Heart left ventricle (tissue), 16 donors: Measurements from ENCODE around the gene MTX1. TPM values are rescaled to one million over a fixed set of nuclear protein-coding genes. Genes with fewer than 3 reads are reported as not detected.
"Not testable (repeated sequence)": the region's sequence is repeated elsewhere in the genome, so short reads cannot be mapped to it uniquely, and the experiment has no call there.

Experiments
- ATAC-seq, 4 donors: fragments of 200-7000 bp; cut with Tn5 transposase; one replicate each; pipeline ENCODE4 v1.9.1; 2020 to 2022; ENCODE audit warnings: moderate library complexity in 4 of 4, mild to moderate bottlenecking in 3 of 4, moderate number of reproducible peaks in 1 of 4
- DNase-seq, 5 donors: peaks; one replicate each; pipeline ENCODE4 v3.0.0-alpha.2; 2020
- H3K27ac ChIP-seq, 12 donors: fragments of 200-600 bp; sonication (generic) in 4 of 12; one replicate each; pipeline versions ENCODE4 v1.5.0 to v1.8.0; 2016 to 2022; ENCODE audit warnings: mild to moderate bottlenecking in 2 of 12
- H3K27me3 ChIP-seq, 9 donors: fragments of 200-600 bp; sonication (generic) in 2 of 9; one replicate each; pipeline versions ENCODE4 v1.5.1 to v1.8.0; 2016 to 2022; ENCODE audit warnings: mild to moderate bottlenecking in 3 of 9
- H3K36me3 ChIP-seq, 9 donors: fragments of 200-600 bp; sonication (generic) in 2 of 9; one replicate each; pipeline versions ENCODE4 v1.5.0 to v1.8.0; 2018 to 2022; ENCODE audit warnings: mild to moderate bottlenecking in 2 of 9
- H3K4me1 ChIP-seq, 12 donors: fragments of 200-600 bp; sonication (generic) in 4 of 12; one replicate each; pipeline versions ENCODE4 v1.5.0 to v1.8.0; 2016 to 2022; ENCODE audit warnings: mild to moderate bottlenecking in 3 of 12
- H3K4me3 ChIP-seq, 12 donors: fragments of 200-600 bp; sonication (generic) in 4 of 12; one replicate each; pipeline versions ENCODE4 v1.5.0 to v1.8.0; 2017 to 2022; ENCODE audit warnings: mild to moderate bottlenecking in 9 of 12, moderate library complexity in 4 of 12
- H3K9me3 ChIP-seq, 12 donors: fragments of 200-600 bp; sonication (generic) in 4 of 12; one replicate each; pipeline versions ENCODE4 v1.5.0 to v1.8.0; 2016 to 2022; ENCODE audit warnings: mild to moderate bottlenecking in 1 of 12
- CTCF ChIP-seq, 12 donors: fragments of 200-600 bp; sonication (generic) in 4 of 12; IDR thresholded peaks; one replicate each; pipeline versions ENCODE4 v1.5.0 to v1.8.0; 2018 to 2022; ENCODE audit warnings: antibody characterized with exemption in 12 of 12, mild to moderate bottlenecking in 5 of 12
- POLR2A ChIP-seq, 2 donors: fragments of 450-650 bp; IDR thresholded peaks; one replicate each; pipeline ENCODE4 v1.6.1; 2017; ENCODE audit warnings: antibody characterized with exemption in 2 of 2, mild to moderate bottlenecking in 2 of 2, moderate library complexity in 2 of 2
- WGBS, 4 donors: extraction: QIAGEN DNeasy Blood & Tissue Kit in 2 of 4; methylation state at CpG; one replicate each; pipeline versions ENCODE4 v1.1.5 to v1.1.7; 2013 to 2018; 5-methylcytosine and 5-hydroxymethylcytosine counted together
- intact Hi-C, 10 donors: fragments of 100-400 bp; cut with DNase I; formaldehyde crosslinking; loops; one replicate each; pipeline versions ENCODE4 v1.11.1 to v1.14.2; 2022
- polyA plus RNA-seq, 2 donors: library from polyadenylated mRNA; stranded (reverse); fragments of 200-250 nt; gene quantifications; one replicate each; pipeline ENCODE4 v1.2.3, GENCODE V29; 2013
- total RNA-seq, 9 donors: library from RNA; depleted of rRNA in 2 of 9; stranded (reverse); fragments of >200 nt in 2 of 9; fragmentation: NEBNext Ultra II Directional in 3 of 9; extraction: Animal tissue kit (Norgen Biotek cat#: 25700) in 3 of 9; gene quantifications; one replicate each; pipeline versions ENCODE4 v1.1.0 to v1.2.4, GENCODE V29; 2016 to 2023
- donor health status: ischemic (EF 13 %, LVEDD 7.1; RV severe dilation, severe dysfunction).
- donor health status: healthy with polysubstance abuse.
- donor health status: DM: no; HTN: yes; CAD: no.
- donor health status: DM: no; HTN: no; CAD: no.
- donor health status: ischemic (EF 25% LVEDD 6.9; RV normal size, moderate dysfunction).
- donor health status: ischemic (EF 25% LVEDD 5.7; RV mildly dilated, moderate dysfunction).
- donor health status: healthy.
- donor health status: DM: yes; HTN: yes; CAD: no.
- donor health status: ischemic (EF 35%, LVEDD 5.7; RV mildly dilated, moderate dysfunction).
- donor health status: nonischemic (EF 11% LVEDD 7.7; RV severe dilation, severe dysfunction).
- donor health status: DM: yes; HTN: yes; CAD: no.
- donor health status: PGD.
- donor health status: ischemic (EF 29% LVEDD 5.4; RV normal size, mild dysfunction).
- donor health status: nonischemic (EF 23%, LVEDD 6.1; RV moderate dilation, normal function).

MTX1 gene
- total and polyA plus RNA-seq, 11 donors, result 14.1 to 37.1 (median 20.2) TPM

GRCh38 chr1:155209312-155209721, 822 bp downstream of the MTX1 start:
- no peak for DNase-seq
- H3K4me3 ChIP-seq, result peak overlapping the region; percentile 60 to 94 (median 77)
- no peaks in the 10 kb centered on the region for H3K27me3 ChIP-seq
- 2 to 5% (median 3%) methylated on average over 8 to 13 of the region's 13 CpGs for WGBS, 4 donors
- H3K4me1 ChIP-seq, result peaks cover 0 to 47% (median 27%) of the 10 kb centered on the region in 12 donors
- no peaks in the 10 kb centered on the region for H3K9me3 ChIP-seq
- intact Hi-C loops, result loop anchor here in 6 of 10 donors (1.0 to 5.0 kb wide), 5 partner anchors 17 to 113 kb away; partner anchors contain the start of gene RUSC1 (in 1 of the 6)
- no peak for TF ChIP-seq CTCF (IDR thresholded peaks at IDR 0.05)
- no peak for TF ChIP-seq POLR2A (IDR thresholded peaks at IDR 0.05)
- peaks cover 0 to 18% (median 8%) of the 10 kb centered on the region in 9 donors for H3K36me3 ChIP-seq
- ATAC-seq, result no peak
- peak overlapping the region; percentile 95 to 100 (median 100) for H3K27ac ChIP-seq

GRCh38 chr1:155210314-155211104, 2.0 kb downstream of the MTX1 start:
- Histone ChIP-seq H3K36me3 (peaks cover 0 to 13% (median 8%) of the 10 kb centered on the region in 9 donors), H3K27ac (peak overlapping the region in 4 of 12 donors; percentile 43 to 100 (median 88)), H3K27me3 (no peaks in the 10 kb centered on the region), H3K9me3 (no peaks in the 10 kb centered on the region), H3K4me1 (peaks cover 0 to 47% (median 27%) of the 10 kb centered on the region in 12 donors), H3K4me3 (peak overlapping the region in 1 of 12 donors; percentile 78)
- 82 to 89% (median 87%) methylated on average over 3 to 4 of the region's 4 CpGs for WGBS, 4 donors
- TF ChIP-seq CTCF (IDR thresholded peaks at IDR 0.05) (no peak), POLR2A (IDR thresholded peaks at IDR 0.05) (no peak)
- ATAC-seq (no peak), DNase-seq (peak in 1 of 5 donors; percentile 4)
- intact Hi-C loops, result no loop called here

- peak in 3 of 5 donors; percentile 35 to 74 (median 57) for DNase-seq
- H3K4me3 ChIP-seq, ATAC-seq, H3K27me3 ChIP-seq, intact Hi-C loops, H3K9me3 ChIP-seq: not testable (repeated sequence)
- WGBS, 4 donors, result 51 to 72% (median 64%) methylated on average over 13 of the region's 13 CpGs
- peak overlapping the region in 3 of 12 donors; percentile 43 to 78 (median 69) for H3K27ac ChIP-seq
- H3K36me3 ChIP-seq, result peaks cover 0 to 19% (median 8%) of the 10 kb centered on the region in 9 donors
- peaks cover 0 to 43% (median 27%) of the 10 kb centered on the region in 12 donors for H3K4me1 ChIP-seq
Observed at GRCh38 chr1:155211381-155212050, 3.0 kb downstream of the MTX1 start.

GRCh38 chr1:155212051-155212440, 3.6 kb downstream of the MTX1 start:
- H3K27me3 ChIP-seq, H3K4me3 ChIP-seq, ATAC-seq, H3K9me3 ChIP-seq, intact Hi-C loops: not testable (repeated sequence)
- Histone ChIP-seq H3K27ac (peak overlapping the region in 3 of 12 donors; percentile 43 to 69 (median 68)), H3K4me1 (peaks cover 0 to 37% (median 22%) of the 10 kb centered on the region in 12 donors), H3K36me3 (peaks cover 0 to 19% (median 8%) of the 10 kb centered on the region in 9 donors)
- WGBS, 4 donors, result 40 to 74% (median 69%) methylated on average over 1 to 7 of the region's 7 CpGs
- peak in 1 of 5 donors; percentile 27 for DNase-seq

- WGBS, 4 donors, result 67 to 78% (median 72%) methylated on average over 4 to 9 of the region's 10 CpGs
- H3K27ac ChIP-seq, result not testable (repeated sequence)
- peak in 1 of 5 donors; percentile 27 for DNase-seq
Observed at GRCh38 chr1:155214702-155215101, 6.2 kb downstream of the MTX1 start.

More at GRCh38 chr1:155214702-155215101, 6.2 kb downstream of the MTX1 start:
- Histone ChIP-seq H3K36me3 (peaks cover 0 to 19% (median 8%) of the 10 kb centered on the region in 9 donors), H3K4me1 (peaks cover 0 to 24% (median 7%) of the 10 kb centered on the region in 12 donors)
- ATAC-seq, H3K27me3 ChIP-seq, H3K4me3 ChIP-seq, H3K9me3 ChIP-seq, intact Hi-C loops: not testable (repeated sequence)
